Measurements from ENCODE around the gene CEP350. TPM values are rescaled to one million over a fixed set of nuclear protein-coding genes. Genes with fewer than 3 reads are reported as not detected.

CEP350 gene
- total and polyA plus RNA-seq, 2 donors = 8.3 to 53.3 TPM

DNA sequence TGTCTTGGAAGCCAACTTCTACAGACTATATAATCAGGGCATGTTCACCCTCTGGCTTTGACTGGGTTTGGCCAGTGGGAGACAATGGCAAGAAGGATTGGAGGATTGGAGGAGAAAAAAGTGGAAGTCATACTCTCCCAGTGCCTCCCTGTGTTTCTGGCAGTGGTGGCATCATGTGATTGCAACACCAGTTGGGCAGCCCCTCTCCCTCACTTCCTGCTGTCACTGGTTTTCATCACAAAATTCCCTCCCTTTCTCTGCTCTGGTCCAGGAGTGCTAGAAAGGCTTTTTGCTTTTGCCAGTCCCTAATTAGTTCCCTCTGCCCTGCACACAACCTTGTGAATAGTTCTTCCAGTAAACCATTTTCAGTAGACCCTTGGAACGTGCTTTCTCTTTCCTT is 196.4 kb downstream of the CEP350 start:
- no peak for DNase-seq (ENCODE audit: low read depth in 6 of 9, low spot score in 9 of 9)
- H3K4me1 ChIP-seq (ENCODE audit: control insufficient read depth in 2 of 2, insufficient read depth in 2 of 2, low read length in 2 of 2) = peaks cover 6 to 15% of the 10 kb centered on the region in 2 donors
- H3K36me3 ChIP-seq (ENCODE audit: control insufficient read depth in 2 of 2, insufficient read depth in 2 of 2, low read length in 1 of 2) = no peaks in the 10 kb centered on the region
- no peak overlapping the region for H3K4me3 ChIP-seq (ENCODE audit: low read length in 2 of 2)
- H3K27ac ChIP-seq (ENCODE audit: low read depth in 1 of 2, low read length in 1 of 2) = no peak overlapping the region
- H3K27me3 ChIP-seq (ENCODE audit: control insufficient read depth in 2 of 2, insufficient read depth in 1 of 2, low read length in 1 of 2) = peaks cover 0 to 4% of the 10 kb centered on the region in 2 donors
- no peaks in the 10 kb centered on the region for H3K9me3 ChIP-seq (ENCODE audit: control insufficient read depth in 2 of 2, insufficient read depth in 1 of 2, low read length in 1 of 2)
- WGBS = 94% methylated on average over 1 of the region's 1 CpG

DNA sequence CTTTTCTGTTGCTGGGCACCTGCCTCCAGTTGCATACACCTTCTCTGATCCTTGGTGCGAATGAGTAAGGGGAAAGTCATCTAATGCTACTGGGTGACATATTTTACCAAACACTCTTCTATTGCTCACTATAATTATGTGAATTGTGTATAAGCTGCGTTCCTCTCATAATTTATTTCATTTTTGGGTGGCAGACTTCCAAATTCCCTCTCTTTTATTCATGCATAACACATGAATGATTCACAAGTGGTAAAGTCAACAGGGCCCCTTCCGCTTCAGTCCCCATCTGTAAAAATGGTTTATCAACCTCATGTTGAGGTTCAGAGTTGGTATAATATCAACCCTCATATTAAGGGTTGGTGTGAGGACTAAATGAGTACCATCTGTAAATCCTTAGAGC is 196.9 kb downstream of the CEP350 start:
- Histone ChIP-seq H3K27me3 (ENCODE audit: control insufficient read depth in 2 of 2, insufficient read depth in 1 of 2, low read length in 1 of 2) (peaks cover 0 to 4% of the 10 kb centered on the region in 2 donors), H3K36me3 (ENCODE audit: control insufficient read depth in 2 of 2, insufficient read depth in 2 of 2, low read length in 1 of 2) (no peaks in the 10 kb centered on the region), H3K4me3 (ENCODE audit: low read length in 2 of 2) (no peak overlapping the region), H3K27ac (ENCODE audit: low read depth in 1 of 2, low read length in 1 of 2) (no peak overlapping the region), H3K4me1 (ENCODE audit: control insufficient read depth in 2 of 2, insufficient read depth in 2 of 2, low read length in 2 of 2) (peaks cover 6 to 17% of the 10 kb centered on the region in 2 donors), H3K9me3 (ENCODE audit: control insufficient read depth in 2 of 2, insufficient read depth in 1 of 2, low read length in 1 of 2) (no peaks in the 10 kb centered on the region)
- DNase-seq (ENCODE audit: low read depth in 6 of 9, low spot score in 9 of 9) = no peak
- WGBS = 91% methylated on average over 3 of the region's 3 CpGs

DNA sequence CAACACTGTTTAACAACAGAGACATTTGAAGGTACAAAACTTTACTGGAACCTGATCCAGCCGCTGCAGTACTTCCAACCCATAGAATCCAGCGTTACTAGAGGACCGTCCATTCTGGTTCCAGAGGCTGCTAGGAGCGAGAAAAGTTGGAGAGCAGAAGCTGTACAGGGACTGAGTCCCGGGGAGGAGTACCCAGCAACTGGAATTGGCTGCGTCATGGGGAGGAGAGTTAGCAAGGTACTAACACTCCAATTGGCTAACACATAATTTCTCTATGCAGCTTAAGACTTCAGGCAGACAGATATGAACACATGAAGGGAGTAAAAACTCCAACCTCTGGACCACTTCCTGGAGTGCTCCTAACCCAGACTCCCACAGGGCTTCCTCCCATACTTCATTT is 198.0 kb downstream of the CEP350 start:
- Histone ChIP-seq H3K4me1 (ENCODE audit: control insufficient read depth in 2 of 2, insufficient read depth in 2 of 2, low read length in 2 of 2) (peaks cover 6 to 17% of the 10 kb centered on the region in 2 donors), H3K9me3 (ENCODE audit: control insufficient read depth in 2 of 2, insufficient read depth in 1 of 2, low read length in 1 of 2) (no peaks in the 10 kb centered on the region), H3K27me3 (ENCODE audit: control insufficient read depth in 2 of 2, insufficient read depth in 1 of 2, low read length in 1 of 2) (peaks cover 0 to 4% of the 10 kb centered on the region in 2 donors), H3K27ac (ENCODE audit: low read depth in 1 of 2, low read length in 1 of 2) (no peak overlapping the region), H3K36me3 (ENCODE audit: control insufficient read depth in 2 of 2, insufficient read depth in 2 of 2, low read length in 1 of 2) (no peaks in the 10 kb centered on the region), H3K4me3 (ENCODE audit: low read length in 2 of 2) (no peak overlapping the region)
- 98% methylated on average over 6 of the region's 6 CpGs for WGBS
- DNase-seq (ENCODE audit: low read depth in 6 of 9, low spot score in 9 of 9) = no peak

DNA sequence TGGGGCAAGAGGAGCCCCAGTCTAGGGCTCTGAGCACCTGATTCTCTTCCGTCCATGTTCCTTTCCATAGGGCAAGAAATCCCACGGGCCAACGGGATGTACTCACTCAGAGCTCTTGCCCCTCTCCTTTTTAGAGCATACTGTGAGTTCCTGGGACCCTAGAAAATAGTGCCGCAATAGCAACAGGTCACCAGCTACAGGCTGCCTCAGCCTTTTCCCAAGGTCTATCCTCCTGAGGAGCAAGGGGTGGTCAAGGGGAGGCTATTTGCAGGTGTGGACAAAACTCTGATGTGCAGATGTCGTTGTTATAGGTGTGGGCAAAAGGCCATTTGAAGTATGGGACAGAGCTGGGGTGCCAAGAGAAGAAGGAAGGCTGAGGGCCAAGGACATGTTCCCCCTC is 198.4 kb downstream of the CEP350 start:
- DNase-seq (ENCODE audit: low read depth in 6 of 9, low spot score in 9 of 9) = no peak
- Histone ChIP-seq H3K9me3 (ENCODE audit: control insufficient read depth in 2 of 2, insufficient read depth in 1 of 2, low read length in 1 of 2) (no peaks in the 10 kb centered on the region), H3K27me3 (ENCODE audit: control insufficient read depth in 2 of 2, insufficient read depth in 1 of 2, low read length in 1 of 2) (peaks cover 0 to 4% of the 10 kb centered on the region in 2 donors), H3K27ac (ENCODE audit: low read depth in 1 of 2, low read length in 1 of 2) (no peak overlapping the region), H3K4me3 (ENCODE audit: low read length in 2 of 2) (no peak overlapping the region), H3K4me1 (ENCODE audit: control insufficient read depth in 2 of 2, insufficient read depth in 2 of 2, low read length in 2 of 2) (peaks cover 6 to 17% of the 10 kb centered on the region in 2 donors), H3K36me3 (ENCODE audit: control insufficient read depth in 2 of 2, insufficient read depth in 2 of 2, low read length in 1 of 2) (no peaks in the 10 kb centered on the region)
- 92% methylated on average over 5 of the region's 5 CpGs for WGBS

DNA sequence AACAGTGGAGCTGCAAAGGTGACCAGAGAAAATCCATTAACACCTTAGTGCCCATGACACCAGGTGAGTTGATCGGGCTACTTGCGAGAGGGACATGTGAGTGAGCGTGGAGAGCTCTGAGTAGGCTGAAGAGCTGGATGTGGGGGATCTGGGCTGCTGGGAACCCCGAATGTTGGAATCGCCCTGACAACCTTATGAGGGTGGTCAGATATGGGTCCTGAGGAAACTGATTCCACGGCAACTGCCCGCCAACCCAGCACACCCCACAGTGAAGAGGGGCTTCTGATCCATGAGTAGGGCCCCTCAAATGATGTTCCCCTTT is 199.4 kb downstream of the CEP350 start:
- H3K9me3 ChIP-seq (ENCODE audit: control insufficient read depth in 2 of 2, insufficient read depth in 1 of 2, low read length in 1 of 2) = no peaks in the 10 kb centered on the region
- peak overlapping the region; percentile 81 to 83 for H3K4me3 ChIP-seq (ENCODE audit: low read length in 2 of 2)
- no peak for DNase-seq (ENCODE audit: low read depth in 6 of 9, low spot score in 9 of 9)
- no peaks in the 10 kb centered on the region for H3K36me3 ChIP-seq (ENCODE audit: control insufficient read depth in 2 of 2, insufficient read depth in 2 of 2, low read length in 1 of 2)
- 21% methylated on average over 7 of the region's 7 CpGs for WGBS
- peak overlapping the region; percentile 33 to 69 for H3K27ac ChIP-seq (ENCODE audit: low read depth in 1 of 2, low read length in 1 of 2)
- peaks cover 0 to 4% of the 10 kb centered on the region in 2 donors for H3K27me3 ChIP-seq (ENCODE audit: control insufficient read depth in 2 of 2, insufficient read depth in 1 of 2, low read length in 1 of 2)
- peaks cover 6 to 17% of the 10 kb centered on the region in 2 donors for H3K4me1 ChIP-seq (ENCODE audit: control insufficient read depth in 2 of 2, insufficient read depth in 2 of 2, low read length in 2 of 2)

DNA sequence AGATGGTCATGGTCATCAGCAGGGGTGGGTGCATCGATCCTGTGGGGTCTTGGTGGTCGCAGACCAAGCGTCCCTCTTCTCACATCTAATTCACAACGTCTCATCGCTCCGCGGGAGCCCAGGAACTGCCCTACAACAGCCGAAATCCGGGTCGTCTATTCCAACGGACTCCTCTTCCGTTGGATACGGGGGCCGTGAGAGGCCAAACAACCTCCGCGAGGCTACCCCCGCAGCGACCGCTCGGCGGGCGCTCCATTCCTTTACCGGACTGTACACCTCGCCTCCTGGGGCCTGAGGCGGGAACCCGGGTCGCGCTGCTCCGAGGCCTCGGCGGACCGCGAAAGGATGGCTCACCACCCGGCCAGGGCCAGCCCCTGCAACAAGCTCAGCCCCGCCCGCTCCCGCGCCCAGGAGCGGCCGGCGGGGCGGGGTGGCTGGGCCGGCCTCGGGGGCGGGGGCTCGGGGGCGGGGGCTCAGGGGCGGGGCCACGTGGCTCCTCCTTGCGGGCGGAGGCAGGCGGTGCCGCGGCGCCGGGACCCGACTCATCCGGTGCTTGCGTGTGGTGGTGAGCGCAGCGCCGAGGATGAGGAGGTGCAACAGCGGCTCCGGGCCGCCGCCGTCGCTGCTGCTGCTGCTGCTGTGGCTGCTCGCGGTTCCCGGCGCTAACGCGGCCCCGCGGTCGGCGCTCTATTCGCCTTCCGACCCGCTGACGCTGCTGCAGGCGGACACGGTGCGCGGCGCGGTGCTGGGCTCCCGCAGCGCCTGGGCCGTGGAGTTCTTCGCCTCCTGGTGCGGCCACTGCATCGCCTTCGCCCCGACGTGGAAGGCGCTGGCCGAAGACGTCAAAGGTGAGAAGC is 199.9 kb downstream of the CEP350 start, which contains the start of gene QSOX1:
Gene QSOX1 (plus strand): TSS at position 545 of the 857 bp plus-strand sequence. CDS start 39 bp downstream, at position 584.
- Histone ChIP-seq H3K27ac (ENCODE audit: low read depth in 1 of 2, low read length in 1 of 2) (peak within 1 kb of the TSS; percentile 69 to 73), H3K4me1 (ENCODE audit: control insufficient read depth in 2 of 2, insufficient read depth in 2 of 2, low read length in 2 of 2) (peaks cover 6 to 17% of the 10 kb centered on the region in 2 donors), H3K9me3 (ENCODE audit: control insufficient read depth in 2 of 2, insufficient read depth in 1 of 2, low read length in 1 of 2) (no peaks in the 10 kb centered on the region), H3K36me3 (ENCODE audit: control insufficient read depth in 2 of 2, insufficient read depth in 2 of 2, low read length in 1 of 2) (no peaks in the 10 kb centered on the region), H3K4me3 (ENCODE audit: low read length in 2 of 2) (peak within 1 kb of the TSS; percentile 81 to 83), H3K27me3 (ENCODE audit: control insufficient read depth in 2 of 2, insufficient read depth in 1 of 2, low read length in 1 of 2) (peaks cover 0 to 4% of the 10 kb centered on the region in 2 donors)
- under 1% methylated on average over 100 of the region's 100 CpGs for WGBS
- DNase-seq (ENCODE audit: low read depth in 6 of 9, low spot score in 9 of 9) = peak; percentile 49 to 91 (median 81)

DNA sequence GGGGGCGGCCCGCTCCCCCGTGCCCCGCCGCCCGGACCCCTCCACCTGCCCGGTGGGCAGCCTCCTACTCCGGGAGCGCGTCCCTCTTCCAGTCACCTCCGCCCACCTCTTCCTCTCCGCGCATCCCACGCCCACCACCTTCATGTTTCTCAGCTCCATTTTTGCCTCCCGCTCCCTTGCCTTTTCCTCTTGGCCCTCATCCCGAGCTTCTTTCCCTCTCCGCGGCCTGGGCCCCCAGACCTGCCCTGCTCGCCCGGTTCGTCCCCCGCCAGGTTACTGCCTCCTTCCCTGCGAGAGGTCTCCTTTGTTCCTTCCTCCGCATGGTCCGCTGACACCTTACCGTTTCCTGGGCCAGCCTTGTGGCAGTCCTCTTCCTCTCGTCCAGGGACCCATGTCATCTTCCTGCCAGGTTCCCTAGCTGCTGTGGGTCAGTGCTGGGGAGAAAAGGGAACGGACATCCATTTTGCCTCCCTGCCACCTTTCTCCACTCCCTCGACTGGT is 200.6 kb downstream of the CEP350 start:
- Histone ChIP-seq H3K4me3 (ENCODE audit: low read length in 2 of 2) (peak overlapping the region; percentile 58 to 81), H3K36me3 (ENCODE audit: control insufficient read depth in 2 of 2, insufficient read depth in 2 of 2, low read length in 1 of 2) (no peaks in the 10 kb centered on the region), H3K9me3 (ENCODE audit: control insufficient read depth in 2 of 2, insufficient read depth in 1 of 2, low read length in 1 of 2) (no peaks in the 10 kb centered on the region), H3K27me3 (ENCODE audit: control insufficient read depth in 2 of 2, insufficient read depth in 1 of 2, low read length in 1 of 2) (peaks cover 0 to 4% of the 10 kb centered on the region in 2 donors), H3K4me1 (ENCODE audit: control insufficient read depth in 2 of 2, insufficient read depth in 2 of 2, low read length in 2 of 2) (peaks cover 6 to 17% of the 10 kb centered on the region in 2 donors), H3K27ac (ENCODE audit: low read depth in 1 of 2, low read length in 1 of 2) (peak overlapping the region in 1 of 2 donors; percentile 55)
- no peak for DNase-seq (ENCODE audit: low read depth in 6 of 9, low spot score in 9 of 9)
- 3% methylated on average over 29 of the region's 29 CpGs for WGBS

DNA sequence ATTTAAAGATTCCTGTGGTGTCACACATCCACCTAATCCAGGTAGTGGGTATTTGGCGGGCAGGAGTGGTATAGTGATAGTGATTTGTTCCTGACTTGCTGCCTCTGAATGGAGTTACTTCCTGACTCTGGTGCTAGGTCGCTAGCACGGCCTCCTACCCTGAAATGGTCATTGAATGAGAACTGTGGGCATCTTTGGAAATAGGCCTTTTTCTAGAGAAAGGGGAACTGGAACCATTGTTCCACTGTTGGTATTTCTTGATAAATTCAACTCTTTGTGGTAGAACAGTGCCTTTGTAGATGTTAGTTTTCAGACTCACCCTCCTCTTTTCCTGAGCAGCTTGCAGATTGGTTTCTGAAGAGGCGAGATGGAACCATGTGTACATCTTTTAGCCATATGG is 201.6 kb downstream of the CEP350 start:
- H3K27me3 ChIP-seq (ENCODE audit: control insufficient read depth in 2 of 2, insufficient read depth in 1 of 2, low read length in 1 of 2) = peaks cover 0 to 4% of the 10 kb centered on the region in 2 donors
- no peak overlapping the region for H3K27ac ChIP-seq (ENCODE audit: low read depth in 1 of 2, low read length in 1 of 2)
- H3K36me3 ChIP-seq (ENCODE audit: control insufficient read depth in 2 of 2, insufficient read depth in 2 of 2, low read length in 1 of 2) = no peaks in the 10 kb centered on the region
- H3K4me1 ChIP-seq (ENCODE audit: control insufficient read depth in 2 of 2, insufficient read depth in 2 of 2, low read length in 2 of 2) = peaks cover 6 to 17% of the 10 kb centered on the region in 2 donors
- H3K9me3 ChIP-seq (ENCODE audit: control insufficient read depth in 2 of 2, insufficient read depth in 1 of 2, low read length in 1 of 2) = no peaks in the 10 kb centered on the region
- DNase-seq (ENCODE audit: low read depth in 6 of 9, low spot score in 9 of 9) = peak in 1 of 9 donors; percentile 15
- 95% methylated on average over 4 of the region's 4 CpGs for WGBS
- H3K4me3 ChIP-seq (ENCODE audit: low read length in 2 of 2) = no peak overlapping the region

DNA sequence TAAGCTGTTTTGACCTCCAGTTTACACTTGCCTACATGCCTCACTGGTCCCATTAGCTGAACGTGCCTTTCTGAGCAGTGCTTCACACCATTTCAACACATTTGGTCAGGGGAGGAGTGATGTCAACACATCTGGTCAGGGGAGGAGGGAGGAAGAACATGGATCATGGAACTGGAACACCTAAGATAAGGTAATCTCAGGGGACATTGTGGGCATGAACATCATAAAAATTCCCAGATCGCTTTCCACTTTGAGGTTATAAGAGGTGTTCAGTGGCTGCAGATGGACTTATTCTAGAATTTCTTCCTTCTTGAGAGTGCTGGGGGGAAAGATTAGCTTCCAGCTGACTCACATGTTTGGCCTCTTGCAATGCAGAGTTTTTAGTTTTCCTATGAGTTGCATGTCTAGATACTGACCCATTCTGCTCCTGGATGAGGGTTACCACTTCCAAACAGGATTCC is 202.1 kb downstream of the CEP350 start:
- Histone ChIP-seq H3K4me1 (ENCODE audit: control insufficient read depth in 2 of 2, insufficient read depth in 2 of 2, low read length in 2 of 2) (peaks cover 6 to 17% of the 10 kb centered on the region in 2 donors), H3K4me3 (ENCODE audit: low read length in 2 of 2) (no peak overlapping the region), H3K27me3 (ENCODE audit: control insufficient read depth in 2 of 2, insufficient read depth in 1 of 2, low read length in 1 of 2) (peaks cover 0 to 4% of the 10 kb centered on the region in 2 donors), H3K27ac (ENCODE audit: low read depth in 1 of 2, low read length in 1 of 2) (no peak overlapping the region), H3K36me3 (ENCODE audit: control insufficient read depth in 2 of 2, insufficient read depth in 2 of 2, low read length in 1 of 2) (no peaks in the 10 kb centered on the region), H3K9me3 (ENCODE audit: control insufficient read depth in 2 of 2, insufficient read depth in 1 of 2, low read length in 1 of 2) (no peaks in the 10 kb centered on the region)
- no peak for DNase-seq (ENCODE audit: low read depth in 6 of 9, low spot score in 9 of 9)
- 97% methylated on average over 2 of the region's 2 CpGs for WGBS

All from thymus (tissue), 11 donors.